Measurements from ENCODE around the gene GADD45G. TPM values are rescaled to one million over a fixed set of nuclear protein-coding genes. Genes with fewer than 3 reads are reported as not detected.

GADD45G gene
- polyA plus RNA-seq, 3 donors, result 1.1 to 9.0 (median 1.3) TPM

GRCh38 chr9:89648247-89649000 is 43.6 kb downstream of the GADD45G start:
- Histone ChIP-seq H4K20me1 (ENCODE audit: insufficient read depth, low read length) (no peaks in the 10 kb centered on the region), H3K27me3 (ENCODE audit: control insufficient read depth in 2 of 2, insufficient read depth in 2 of 2, low read length in 2 of 2) (no peaks in the 10 kb centered on the region), H3K4me1 (ENCODE audit: control insufficient read depth in 1 of 2, insufficient read depth in 2 of 2, low read length in 2 of 2) (no peaks in the 10 kb centered on the region), H3K9ac (ENCODE audit: insufficient read depth, low read length, poor library complexity, severe bottlenecking) (no peak overlapping the region), H3K4me2 (replicated peaks; ENCODE audit: extremely low read depth, low read length, poor library complexity, severe bottlenecking) (no peak overlapping the region), H3K79me2 (ENCODE audit: insufficient read depth, low read length) (no peaks in the 10 kb centered on the region), H3K4me3 (replicated peaks in 1 of 3; ENCODE audit: low read depth in 2 of 3, low read length in 3 of 3) (no peak overlapping the region), H3K9me3 (replicated peaks in 1 of 2; ENCODE audit: control insufficient read depth in 1 of 2, insufficient read depth in 1 of 2, low read length in 2 of 2) (no peaks in the 10 kb centered on the region), H3K27ac (ENCODE audit: low read depth in 1 of 2, low read length in 2 of 2) (no peak overlapping the region), H2AFZ (ENCODE audit: insufficient read depth, low read depth, low read length, poor library complexity, severe bottlenecking) (no peak overlapping the region), H3K36me3 (replicated peaks in 1 of 2; ENCODE audit: control insufficient read depth in 1 of 2, insufficient read depth in 2 of 2, low read length in 2 of 2) (no peaks in the 10 kb centered on the region)
- no peak for DNase-seq
- WGBS (ENCODE audit: insufficient coverage), result 83% methylated on average over 7 of the region's 11 CpGs
- TF ChIP-seq, protein P1, sequence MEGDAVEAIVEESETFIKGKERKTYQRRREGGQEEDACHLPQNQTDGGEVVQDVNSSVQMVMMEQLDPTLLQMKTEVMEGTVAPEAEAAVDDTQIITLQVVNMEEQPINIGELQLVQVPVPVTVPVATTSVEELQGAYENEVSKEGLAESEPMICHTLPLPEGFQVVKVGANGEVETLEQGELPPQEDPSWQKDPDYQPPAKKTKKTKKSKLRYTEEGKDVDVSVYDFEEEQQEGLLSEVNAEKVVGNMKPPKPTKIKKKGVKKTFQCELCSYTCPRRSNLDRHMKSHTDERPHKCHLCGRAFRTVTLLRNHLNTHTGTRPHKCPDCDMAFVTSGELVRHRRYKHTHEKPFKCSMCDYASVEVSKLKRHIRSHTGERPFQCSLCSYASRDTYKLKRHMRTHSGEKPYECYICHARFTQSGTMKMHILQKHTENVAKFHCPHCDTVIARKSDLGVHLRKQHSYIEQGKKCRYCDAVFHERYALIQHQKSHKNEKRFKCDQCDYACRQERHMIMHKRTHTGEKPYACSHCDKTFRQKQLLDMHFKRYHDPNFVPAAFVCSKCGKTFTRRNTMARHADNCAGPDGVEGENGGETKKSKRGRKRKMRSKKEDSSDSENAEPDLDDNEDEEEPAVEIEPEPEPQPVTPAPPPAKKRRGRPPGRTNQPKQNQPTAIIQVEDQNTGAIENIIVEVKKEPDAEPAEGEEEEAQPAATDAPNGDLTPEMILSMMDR (IDR thresholded peaks at IDR 0.05), result no peak
- H3K4me3 Mint-ChIP-seq, result no peak overlapping the region
- no peaks in the 10 kb centered on the region for H3K36me3 Mint-ChIP-seq
- no peaks in the 10 kb centered on the region for H3K4me1 Mint-ChIP-seq
- no peak overlapping the region for H3K27ac Mint-ChIP-seq
- H3K27me3 Mint-ChIP-seq (ENCODE audit: low read depth in 3 of 3), result peaks cover 8 to 15% (median 10%) of the 10 kb centered on the region in 3 donors
- peaks cover 0 to 4% (median 0%) of the 10 kb centered on the region in 7 donors for H3K9me3 Mint-ChIP-seq
- intact Hi-C loops (cut with micrococcal nuclease), result no loop called here

DNA sequence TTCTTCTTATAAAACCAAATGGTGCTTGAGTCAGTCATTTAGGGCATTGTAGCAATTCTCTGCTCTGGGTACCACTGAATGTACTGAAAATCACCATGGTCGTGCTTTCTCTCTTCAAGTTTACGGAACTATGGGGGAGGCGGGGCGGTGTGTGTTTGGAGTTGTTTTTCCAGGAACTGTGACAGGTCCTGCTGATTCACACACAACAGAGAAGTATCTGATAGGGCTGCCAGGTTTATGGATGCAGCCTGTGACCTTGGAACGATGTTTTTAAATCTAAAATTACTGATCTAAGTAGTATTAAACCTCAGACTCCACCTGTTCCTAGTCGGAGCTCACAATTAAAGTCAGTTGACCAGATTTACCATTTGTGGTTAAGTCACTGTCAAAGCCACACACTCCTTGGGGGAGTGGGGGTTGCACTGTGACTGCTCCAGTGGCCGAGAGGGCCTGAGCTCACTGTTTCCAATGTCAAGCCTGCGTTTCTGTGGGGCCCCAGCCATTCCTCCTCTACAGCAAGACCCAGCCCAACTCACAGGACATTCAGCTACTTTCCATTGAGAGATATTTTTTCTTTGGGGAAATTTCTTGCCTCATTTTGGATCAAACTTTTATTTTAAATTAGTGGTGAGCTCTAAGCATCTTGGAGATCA is 44.4 kb downstream of the GADD45G start:
- Mint-ChIP-seq H3K9me3 (peaks cover 0 to 4% (median 0%) of the 10 kb centered on the region in 7 donors), H3K27ac (no peak overlapping the region), H3K4me3 (no peak overlapping the region), H3K27me3 (ENCODE audit: low read depth in 3 of 3) (peaks cover 11 to 13% (median 11%) of the 10 kb centered on the region in 3 donors), H3K36me3 (no peaks in the 10 kb centered on the region), H3K4me1 (no peaks in the 10 kb centered on the region)
- no peaks in the 10 kb centered on the region for H3K9me3 ChIP-seq (replicated peaks in 1 of 2; ENCODE audit: control insufficient read depth in 1 of 2, insufficient read depth in 1 of 2, low read length in 2 of 2)
- H3K79me2 ChIP-seq (ENCODE audit: insufficient read depth, low read length), result no peaks in the 10 kb centered on the region
- no peaks in the 10 kb centered on the region for H3K4me1 ChIP-seq (ENCODE audit: control insufficient read depth in 1 of 2, insufficient read depth in 2 of 2, low read length in 2 of 2)
- H3K36me3 ChIP-seq (replicated peaks in 1 of 2; ENCODE audit: control insufficient read depth in 1 of 2, insufficient read depth in 2 of 2, low read length in 2 of 2), result no peaks in the 10 kb centered on the region
- H2AFZ ChIP-seq (ENCODE audit: insufficient read depth, low read depth, low read length, poor library complexity, severe bottlenecking), result no peak overlapping the region
- H3K27ac ChIP-seq (ENCODE audit: low read depth in 1 of 2, low read length in 2 of 2), result no peak overlapping the region
- intact Hi-C loops (cut with micrococcal nuclease), result no loop called here
- no peak overlapping the region for H3K9ac ChIP-seq (ENCODE audit: insufficient read depth, low read length, poor library complexity, severe bottlenecking)
- no peak overlapping the region for H3K4me3 ChIP-seq (replicated peaks in 1 of 3; ENCODE audit: low read depth in 2 of 3, low read length in 3 of 3)
- H4K20me1 ChIP-seq (ENCODE audit: insufficient read depth, low read length), result no peaks in the 10 kb centered on the region
- no peak overlapping the region for H3K4me2 ChIP-seq (replicated peaks; ENCODE audit: extremely low read depth, low read length, poor library complexity, severe bottlenecking)
- DNase-seq, result no peak
- 100% methylated on average over 2 of the region's 8 CpGs for WGBS (ENCODE audit: insufficient coverage)
- H3K27me3 ChIP-seq (ENCODE audit: control insufficient read depth in 2 of 2, insufficient read depth in 2 of 2, low read length in 2 of 2), result no peaks in the 10 kb centered on the region
- TF ChIP-seq, protein P1 (IDR thresholded peaks at IDR 0.05), result no peak
